AG09319 (cell line): Measurements from ENCODE around the gene KDM6A.

Source experiments
- DNase-seq: peaks from one replicate; pipeline ENCODE4 v3.0.0-alpha.2; 2010; ENCODE audit warnings: low read depth; ENCODE audit errors: extremely low read depth
- CTCF ChIP-seq: IDR thresholded peaks from 2 replicates; pipeline ENCODE4 v1.5.1; 2011; ENCODE audit warnings: low read depth, mild to moderate bottlenecking, inconsistent platforms, low read length, moderate library complexity

KDM6A gene

GRCh38 chrX:44953734-44954502 lies 80.9 kb downstream of the KDM6A start:
- no peak for DNase-seq
- TF ChIP-seq CTCF, result no peak

GRCh38 chrX:44954562-44954961 lies 81.6 kb downstream of the KDM6A start:
- no peak for DNase-seq
- TF ChIP-seq CTCF, result no peak

GRCh38 chrX:44957848-44958247 lies 84.9 kb downstream of the KDM6A start:
- DNase-seq, result no peak
- TF ChIP-seq CTCF, result no peak

- TF ChIP-seq CTCF, result no peak
- no peak for DNase-seq
These were observed 85.5 kb downstream of the KDM6A start for GRCh38 chrX:44958480-44958879.

GRCh38 chrX:44961817-44962607 lies 89.0 kb downstream of the KDM6A start:
- no peak for DNase-seq
- no peak for TF ChIP-seq CTCF

- no peak for TF ChIP-seq CTCF
- no peak for DNase-seq
These were observed 90.0 kb downstream of the KDM6A start for GRCh38 chrX:44962944-44963343.

- no peak for DNase-seq
- no peak for TF ChIP-seq CTCF
These were observed 94.2 kb downstream of the KDM6A start for GRCh38 chrX:44967221-44967620.
